ENCODE data around the gene SMIM14.
A peak's percentile ranks its signal among the peaks of the same experiment; 100 is the strongest.
"Not testable (repeated sequence)": the region's sequence is repeated elsewhere in the genome, so short reads cannot be mapped to it uniquely, and the experiment has no call there.

Gene SMIM14

GRCh38 chr4:39591290-39591689 lies 47.4 kb downstream of the SMIM14 start:
- DNase-seq, result peak; percentile 6

- DNase-seq, result no peak
These were observed 50.8 kb downstream of the SMIM14 start for GRCh38 chr4:39587881-39588280.

DNA sequence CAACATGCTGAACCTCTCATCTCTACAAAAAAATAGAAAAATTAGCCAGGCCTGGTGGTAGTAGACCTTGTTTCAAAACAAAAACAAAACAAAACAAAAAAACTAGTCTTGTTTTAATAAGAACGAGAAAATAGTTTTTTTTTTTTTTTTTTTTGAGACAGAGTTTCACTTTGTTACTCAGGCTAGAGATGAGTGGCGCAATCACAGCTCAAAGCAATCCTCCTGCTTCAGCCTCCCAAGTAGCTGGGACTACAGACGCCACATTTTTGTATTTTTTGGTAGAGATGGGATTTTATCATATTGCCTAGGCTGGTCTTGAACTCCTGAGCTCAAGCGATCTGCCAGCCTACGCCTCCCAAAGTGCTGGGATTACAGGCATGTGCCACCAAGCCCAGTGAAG lies 63.7 kb downstream of the SMIM14 start:
- DNase-seq, result no peak

DNA sequence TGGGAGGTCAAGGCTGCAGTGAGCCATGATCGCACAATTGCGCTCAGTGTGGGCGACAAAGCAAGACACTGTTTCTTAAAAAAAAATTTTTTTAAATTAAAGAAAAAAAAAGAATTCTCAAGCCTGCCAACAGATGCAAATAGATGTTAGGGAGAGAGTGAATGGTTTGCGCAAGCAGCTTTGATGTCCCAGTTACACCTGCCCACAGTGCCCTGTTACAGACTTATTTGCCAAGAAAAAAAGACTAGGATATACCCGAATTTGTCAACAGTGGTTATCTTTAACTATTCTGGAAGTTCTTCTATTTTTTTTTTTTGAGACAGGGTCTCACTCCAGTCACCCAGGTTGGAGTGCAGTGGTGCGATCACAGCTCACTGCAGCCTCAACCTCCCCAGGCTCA lies 67.2 kb downstream of the SMIM14 start:
- DNase-seq, result no peak

DNA sequence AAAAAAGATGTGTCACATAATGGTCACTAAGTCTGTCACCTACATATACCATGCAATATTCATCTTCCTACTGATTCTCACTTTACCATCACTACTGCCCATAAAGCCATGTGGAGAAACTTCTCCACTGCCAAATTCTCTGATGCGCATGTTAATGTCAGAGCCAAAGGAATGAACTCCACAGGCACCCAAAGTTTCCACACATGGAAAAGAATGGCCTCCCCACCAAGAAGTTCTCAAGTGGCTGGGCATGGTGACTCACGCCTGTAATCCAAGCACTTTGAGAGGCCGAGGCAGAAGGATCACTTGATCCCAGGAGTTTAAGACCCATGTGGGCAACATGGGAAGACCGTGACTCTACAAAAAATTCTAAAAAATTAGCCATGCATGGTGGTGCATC lies 67.6 kb downstream of the SMIM14 start:
- no peak for DNase-seq

- no peak for DNase-seq
These were observed 69.5 kb downstream of the SMIM14 start for GRCh38 chr4:39569209-39569608.

DNA sequence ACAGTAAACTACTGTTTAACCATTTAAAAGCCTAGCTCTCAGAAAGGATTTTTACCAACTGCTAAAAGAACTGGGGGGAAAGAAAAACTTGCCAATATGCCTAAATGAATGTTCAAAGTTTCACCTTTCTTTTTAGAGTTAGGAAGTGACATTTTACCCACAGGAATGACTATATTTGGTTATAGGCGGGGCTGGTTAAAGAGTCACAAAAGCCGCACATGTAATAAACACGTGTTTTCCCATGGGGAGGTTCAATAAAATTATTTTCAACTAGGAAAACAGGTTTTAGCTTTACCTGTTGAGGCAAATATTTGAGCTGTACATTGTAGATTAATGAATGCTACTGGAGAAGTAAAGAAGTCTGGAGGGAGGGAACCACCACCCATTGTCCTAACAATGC lies 69.9 kb downstream of the SMIM14 start:
- no peak for DNase-seq

GRCh38 chr4:39565878-39566600 lies 72.6 kb downstream of the SMIM14 start:
- no peak for DNase-seq

DNA sequence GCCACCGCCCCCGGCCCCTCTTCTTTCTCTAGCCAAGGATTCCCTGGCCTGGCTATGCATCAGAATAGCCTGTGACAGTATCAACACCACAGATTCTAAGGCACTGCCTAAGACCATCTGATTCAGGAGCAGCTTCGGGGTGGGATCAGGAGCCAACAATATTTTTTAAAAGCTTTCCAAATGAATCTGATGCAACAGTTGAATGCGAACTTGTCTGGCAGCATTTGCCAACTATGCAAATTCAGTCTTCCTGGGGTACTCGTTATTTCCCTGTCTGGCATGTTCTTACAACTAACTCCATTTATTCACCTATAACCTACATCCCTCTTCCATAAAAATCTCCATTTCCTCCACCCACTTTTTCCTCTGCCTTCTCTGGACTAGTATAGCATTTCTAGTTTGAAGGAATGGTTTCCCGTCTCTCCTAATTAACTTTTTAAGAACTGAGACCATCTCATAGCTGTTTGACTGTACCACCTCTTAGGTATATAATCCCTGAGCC lies 75.3 kb downstream of the SMIM14 start:
- DNase-seq, result no peak

DNA sequence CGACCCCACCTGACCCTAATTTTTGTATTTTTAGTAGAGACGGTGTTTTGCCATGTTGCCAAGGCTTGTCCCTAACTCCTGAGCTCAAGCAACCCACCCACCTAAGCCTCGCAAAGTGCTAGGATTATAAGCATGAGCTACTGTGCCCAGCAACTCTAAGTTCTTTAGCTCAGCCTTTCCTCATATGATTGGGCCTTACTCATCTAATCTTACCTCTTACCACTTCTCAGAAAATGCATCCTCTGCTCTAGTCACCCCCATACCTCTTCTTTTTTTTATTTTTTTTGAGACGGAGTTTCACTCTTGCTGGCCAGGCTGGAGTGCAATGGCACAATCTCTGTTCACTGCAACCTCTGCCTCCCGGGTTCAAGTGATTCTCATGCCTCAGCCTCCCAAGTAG lies 75.9 kb downstream of the SMIM14 start:
- no peak for DNase-seq

GRCh38 chr4:39559626-39560025 lies 79.0 kb downstream of the SMIM14 start:
- no peak for DNase-seq

DNA sequence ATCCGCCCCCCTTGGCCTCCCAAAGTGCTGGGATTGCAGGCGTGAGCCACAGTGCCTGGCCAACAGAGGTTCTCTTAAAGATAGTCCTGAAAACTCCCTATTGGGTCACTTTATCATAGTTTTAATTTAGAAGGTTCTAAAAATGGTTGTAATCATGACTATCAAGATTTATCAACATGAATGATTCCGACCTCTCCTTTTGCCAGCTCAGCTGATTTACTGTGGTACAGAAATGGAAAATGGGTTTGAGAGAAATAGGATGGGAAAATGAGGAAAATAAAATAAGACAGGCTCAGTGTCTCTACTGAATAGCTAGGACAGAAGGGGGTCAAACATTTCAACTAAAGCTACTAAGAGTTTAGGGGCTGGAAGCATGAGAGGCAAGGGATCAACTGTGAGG lies 83.2 kb downstream of the SMIM14 start:
- DNase-seq, result no peak

DNA sequence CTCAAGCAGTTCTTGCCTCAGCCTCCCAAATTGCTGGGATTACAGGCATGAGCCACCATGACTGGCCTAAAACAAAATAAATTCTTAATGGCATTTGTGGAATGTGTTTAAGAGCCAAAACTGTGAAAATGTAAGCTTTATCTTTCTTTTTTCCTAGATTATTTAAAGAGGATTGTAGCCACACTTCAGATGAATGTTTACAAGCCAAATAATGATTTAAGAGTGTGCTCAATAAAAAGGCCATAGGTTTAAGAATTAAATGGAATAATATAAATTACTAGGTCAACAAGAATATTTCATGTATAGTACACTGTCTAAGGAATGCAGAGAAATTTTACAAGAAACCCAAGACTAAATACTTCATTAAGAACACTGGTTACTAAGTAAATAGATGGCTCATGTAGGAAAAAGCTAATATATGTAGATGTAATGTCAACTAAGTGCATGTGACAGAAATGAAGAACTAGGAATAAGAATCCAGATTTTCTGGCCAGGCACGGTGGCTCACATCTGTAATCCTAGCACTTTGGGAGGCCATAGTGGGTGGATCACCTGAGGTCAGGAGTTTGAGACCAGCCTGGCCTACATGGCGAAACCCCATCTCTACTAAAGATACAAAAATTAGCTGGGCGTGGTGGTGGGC lies 90.1 kb downstream of the SMIM14 start:
- DNase-seq, result no peak

- no peak for DNase-seq
These were observed 93.9 kb downstream of the SMIM14 start for GRCh38 chr4:39544580-39545315.

- not testable (repeated sequence) for DNase-seq
These were observed 94.6 kb downstream of the SMIM14 start for GRCh38 chr4:39544080-39544479.

- no peak for DNase-seq
These were observed 95.6 kb downstream of the SMIM14 start for GRCh38 chr4:39543034-39543433.

- DNase-seq, result no peak
These were observed 96.1 kb downstream of the SMIM14 start for GRCh38 chr4:39542611-39543012.

DNA sequence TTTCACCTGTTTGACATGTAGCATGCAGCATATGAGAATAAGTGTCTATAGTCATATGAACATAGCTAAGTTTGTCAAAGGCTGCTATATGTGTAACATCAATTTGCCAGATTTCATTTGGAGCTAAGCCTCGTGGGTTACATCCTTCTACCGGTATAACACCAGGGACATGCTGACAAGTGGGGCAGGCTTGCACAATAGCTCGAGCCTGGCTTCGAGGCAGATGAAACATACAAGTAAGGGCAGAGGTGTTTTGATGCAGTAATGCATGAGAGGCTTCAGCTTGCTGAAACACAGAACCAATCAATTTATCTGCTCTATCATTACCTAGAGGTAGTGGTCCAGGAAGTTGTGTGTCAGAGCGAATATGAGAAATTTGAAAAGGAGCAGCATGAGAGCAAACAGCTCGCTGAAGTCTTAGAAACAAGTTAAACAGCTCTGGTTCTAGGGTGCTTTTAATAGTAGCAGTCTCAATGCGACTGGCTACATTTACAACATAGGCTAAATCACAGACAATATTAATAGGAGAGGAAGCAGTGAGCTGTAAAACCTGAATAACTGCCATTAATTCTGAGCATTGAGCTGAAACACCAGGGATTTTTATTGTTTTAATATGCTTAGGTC lies 96.6 kb downstream of the SMIM14 start:
- no peak for DNase-seq

DNA sequence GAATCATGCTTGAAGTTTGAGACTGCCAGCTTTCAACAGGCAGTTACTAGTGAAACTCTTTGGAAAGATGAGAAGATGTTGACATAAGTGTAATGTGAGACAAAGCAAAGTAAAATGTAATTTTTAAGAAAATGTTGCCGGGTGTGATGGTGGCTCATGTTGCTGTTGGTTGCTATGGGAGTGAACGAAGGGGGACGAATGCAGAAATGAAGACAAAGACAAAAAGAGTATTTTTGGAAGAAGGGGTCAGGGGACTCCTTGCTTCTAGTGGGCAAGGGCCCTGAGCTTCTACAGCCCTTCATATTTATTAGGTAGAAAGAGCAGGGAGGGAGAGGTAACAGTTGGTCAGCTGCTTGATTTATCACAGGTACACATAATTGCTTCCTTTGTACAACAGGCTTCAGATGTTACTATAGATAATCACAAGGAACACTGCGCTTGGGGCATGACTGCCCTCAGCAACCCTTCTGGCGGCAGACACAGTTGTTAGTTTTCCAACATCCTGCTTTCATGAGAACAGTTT lies 99.5 kb downstream of the SMIM14 start:
- no peak for DNase-seq

DNA sequence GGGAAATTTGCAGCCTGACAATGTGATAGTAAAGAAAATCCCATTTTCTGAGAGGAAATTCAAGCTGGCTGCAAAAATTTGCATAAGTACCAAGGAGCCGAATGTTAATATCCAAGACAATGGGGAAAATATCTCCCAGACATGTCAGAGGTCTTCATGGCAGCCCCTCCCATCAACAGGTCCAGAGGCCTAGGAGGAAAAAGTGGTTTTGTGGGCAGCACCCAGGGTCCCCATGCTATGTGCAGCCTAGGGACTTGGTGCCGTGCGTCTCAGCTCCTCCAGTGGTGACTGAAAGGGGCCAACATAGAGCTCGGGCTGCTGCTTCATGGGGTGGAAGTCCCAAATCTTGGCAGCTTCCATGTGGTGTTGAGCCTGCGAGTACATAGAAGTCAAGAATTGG lies 105.1 kb downstream of the SMIM14 start:
- DNase-seq, result no peak

- DNase-seq, result not testable (repeated sequence)
These were observed 106.4 kb downstream of the SMIM14 start for GRCh38 chr4:39532237-39532636.

- no peak for DNase-seq
These were observed 108.0 kb downstream of the SMIM14 start for GRCh38 chr4:39530682-39531081.

- DNase-seq, result no peak
These were observed 109.1 kb downstream of the SMIM14 start for GRCh38 chr4:39529534-39529933.
